ENCODE data around the gene NEK11. TPM values are rescaled to one million over a fixed set of nuclear protein-coding genes. Genes with fewer than 3 reads are reported as not detected.

The NEK11 gene
- total RNA-seq, 1 experiment from 2014 or later = 13.2 TPM

- Histone ChIP-seq H3K79me2 (ENCODE audit: low read depth) (no peaks in the 10 kb centered on the region), H3K27ac (no peak overlapping the region), H3K27me3 (ENCODE audit: insufficient read depth, low read depth) (no peaks in the 10 kb centered on the region), H3K9me3 (ENCODE audit: insufficient read depth, low read depth) (no peaks in the 10 kb centered on the region), H4K20me1 (ENCODE audit: insufficient read depth) (no peaks in the 10 kb centered on the region), H3F3A (ENCODE audit: insufficient read depth, low read depth) (no peaks in the 10 kb centered on the region), H3K4me2 (no peak overlapping the region), H3K4me3 (no peak overlapping the region), H3K36me3 (ENCODE audit: low read depth) (no peaks in the 10 kb centered on the region), H3K9me2 (ENCODE audit: insufficient read depth) (no peaks in the 10 kb centered on the region), H3K4me1 (replicated peaks; ENCODE audit: insufficient read depth) (no peaks in the 10 kb centered on the region), H2AFZ (no peak overlapping the region)
- POLR2A ChIA-PET (ENCODE audit: unreplicated experiment) = no interaction called here
- CTCF ChIA-PET = no interaction called here
- BruUV-seq (replicated peaks) = no TSS peak
- no peak for DNase-seq
- TF ChIP-seq EZH2 (IDR thresholded peaks at IDR 0.05; ENCODE audit: low read depth) (no peak), CTCF (conservative IDR thresholded peaks at IDR 0.05) (no peak)
- intact Hi-C loops (cut with micrococcal nuclease; ENCODE audit: unreplicated experiment) = no loop called here
Measured at GRCh38 chr3:131082871-131083863, 56.5 kb downstream of the NEK11 start.

- Histone ChIP-seq H3K9me2 (ENCODE audit: insufficient read depth) (no peaks in the 10 kb centered on the region), H3K36me3 (ENCODE audit: low read depth) (no peaks in the 10 kb centered on the region), H3K4me1 (replicated peaks; ENCODE audit: insufficient read depth) (peaks cover 7% of the 10 kb centered on the region; the same call in 1 of the 2 replicates), H3K27ac (no peak overlapping the region), H3K79me2 (ENCODE audit: low read depth) (no peaks in the 10 kb centered on the region), H3K4me2 (no peak overlapping the region), H3K4me3 (no peak overlapping the region), H3K27me3 (ENCODE audit: insufficient read depth, low read depth) (no peaks in the 10 kb centered on the region), H4K20me1 (ENCODE audit: insufficient read depth) (no peaks in the 10 kb centered on the region), H3K9me3 (ENCODE audit: insufficient read depth, low read depth) (no peaks in the 10 kb centered on the region), H2AFZ (no peak overlapping the region), H3F3A (ENCODE audit: insufficient read depth, low read depth) (no peaks in the 10 kb centered on the region)
- peak in 1 of 2 experiments; percentile 80 for DNase-seq
- no peak for TF ChIP-seq CTCF (conservative IDR thresholded peaks at IDR 0.05)
- no peak for TF ChIP-seq EZH2 (IDR thresholded peaks at IDR 0.05; ENCODE audit: low read depth)
- CTCF ChIA-PET = no interaction called here
- intact Hi-C loops (cut with micrococcal nuclease; ENCODE audit: unreplicated experiment) = no loop called here
- no TSS peak for BruUV-seq (replicated peaks)
- POLR2A ChIA-PET (ENCODE audit: unreplicated experiment) = no interaction called here
Measured at GRCh38 chr3:131091768-131092167, 65.1 kb downstream of the NEK11 start.

GRCh38 chr3:131107637-131108433, 81.2 kb downstream of the NEK11 start:
- Histone ChIP-seq H3K4me1 (replicated peaks; ENCODE audit: insufficient read depth) (0 out of 2 replicates have a peak, but pooled peaks cover 4% of the 10 kb centered on the region), H3K79me2 (ENCODE audit: low read depth) (no peaks in the 10 kb centered on the region), H3K4me2 (no peak overlapping the region), H4K20me1 (ENCODE audit: insufficient read depth) (no peaks in the 10 kb centered on the region), H3K4me3 (no peak overlapping the region), H2AFZ (no peak overlapping the region), H3F3A (ENCODE audit: insufficient read depth, low read depth) (no peaks in the 10 kb centered on the region), H3K36me3 (ENCODE audit: low read depth) (no peaks in the 10 kb centered on the region), H3K9me2 (ENCODE audit: insufficient read depth) (no peaks in the 10 kb centered on the region), H3K9me3 (ENCODE audit: insufficient read depth, low read depth) (no peaks in the 10 kb centered on the region), H3K27me3 (ENCODE audit: insufficient read depth, low read depth) (no peaks in the 10 kb centered on the region), H3K27ac (no peak overlapping the region)
- ChIA-PET CTCF (no interaction called here), POLR2A (ENCODE audit: unreplicated experiment) (no interaction called here)
- no TSS peak for BruUV-seq (replicated peaks)
- intact Hi-C loops (cut with micrococcal nuclease; ENCODE audit: unreplicated experiment) = no loop called here
- TF ChIP-seq EZH2 (IDR thresholded peaks at IDR 0.05; ENCODE audit: low read depth) (no peak), CTCF (conservative IDR thresholded peaks at IDR 0.05) (no peak)
- DNase-seq = no peak

Data from PC-9 (cell line).